ENCODE results near the gene GPR35.
"Not testable (repeated sequence)": the region's sequence is repeated elsewhere in the genome, so short reads cannot be mapped to it uniquely, and the experiment has no call there.

The GPR35 gene

DNA sequence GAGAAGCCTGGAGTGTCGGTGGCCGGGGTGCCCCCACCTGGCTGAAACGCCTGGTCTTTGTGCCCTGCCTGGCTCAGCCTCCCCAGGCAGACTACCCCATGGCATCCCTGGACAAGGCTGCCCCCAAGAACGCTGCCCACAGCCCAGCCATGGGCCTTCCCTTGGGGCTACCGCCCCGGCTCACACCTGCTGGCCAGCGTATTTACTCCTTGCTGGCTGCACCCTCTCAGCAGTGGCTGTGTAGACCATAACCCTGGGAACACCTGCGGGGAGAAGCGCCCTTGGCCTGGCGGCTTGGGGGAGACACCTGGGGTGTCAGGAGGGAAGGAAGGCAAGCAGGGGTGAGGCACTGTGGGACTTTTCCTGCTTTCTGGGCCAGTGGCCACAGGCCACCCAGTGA, 21.4 kb upstream of the GPR35 start:
- DNase-seq, result no peak

DNA sequence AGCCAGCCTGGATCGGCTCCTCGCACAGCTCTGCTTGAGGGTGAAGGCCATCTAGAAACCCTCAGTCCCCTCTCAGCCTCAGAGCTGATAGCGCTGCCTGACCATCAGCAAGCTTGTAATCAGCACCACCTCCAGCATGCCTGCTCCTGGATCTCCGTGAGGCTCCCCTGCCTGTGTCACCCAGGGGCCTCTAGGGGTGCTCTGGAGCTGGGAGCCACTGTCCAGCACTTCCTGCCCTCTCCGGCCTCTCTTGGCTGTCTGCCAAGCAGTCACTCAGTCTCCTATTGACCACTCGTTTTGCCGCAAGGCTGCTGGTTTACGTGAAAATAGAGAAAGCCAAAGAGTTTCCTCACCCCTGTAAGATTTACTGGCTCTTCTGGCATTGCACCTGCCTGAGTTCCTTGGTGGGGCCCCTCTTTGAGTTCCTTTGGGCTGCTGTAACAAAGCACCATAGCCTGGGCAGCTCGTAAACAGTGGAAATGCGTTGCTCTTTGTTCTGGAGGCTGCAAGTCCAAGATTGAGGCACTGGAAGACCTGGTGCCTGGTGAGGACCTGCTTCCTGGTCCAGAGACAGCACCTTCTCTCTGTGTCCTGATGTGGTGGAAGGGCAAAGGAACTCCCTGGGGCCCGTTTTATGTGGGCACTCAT, 20.9 kb upstream of the GPR35 start:
- DNase-seq, result no peak

DNA sequence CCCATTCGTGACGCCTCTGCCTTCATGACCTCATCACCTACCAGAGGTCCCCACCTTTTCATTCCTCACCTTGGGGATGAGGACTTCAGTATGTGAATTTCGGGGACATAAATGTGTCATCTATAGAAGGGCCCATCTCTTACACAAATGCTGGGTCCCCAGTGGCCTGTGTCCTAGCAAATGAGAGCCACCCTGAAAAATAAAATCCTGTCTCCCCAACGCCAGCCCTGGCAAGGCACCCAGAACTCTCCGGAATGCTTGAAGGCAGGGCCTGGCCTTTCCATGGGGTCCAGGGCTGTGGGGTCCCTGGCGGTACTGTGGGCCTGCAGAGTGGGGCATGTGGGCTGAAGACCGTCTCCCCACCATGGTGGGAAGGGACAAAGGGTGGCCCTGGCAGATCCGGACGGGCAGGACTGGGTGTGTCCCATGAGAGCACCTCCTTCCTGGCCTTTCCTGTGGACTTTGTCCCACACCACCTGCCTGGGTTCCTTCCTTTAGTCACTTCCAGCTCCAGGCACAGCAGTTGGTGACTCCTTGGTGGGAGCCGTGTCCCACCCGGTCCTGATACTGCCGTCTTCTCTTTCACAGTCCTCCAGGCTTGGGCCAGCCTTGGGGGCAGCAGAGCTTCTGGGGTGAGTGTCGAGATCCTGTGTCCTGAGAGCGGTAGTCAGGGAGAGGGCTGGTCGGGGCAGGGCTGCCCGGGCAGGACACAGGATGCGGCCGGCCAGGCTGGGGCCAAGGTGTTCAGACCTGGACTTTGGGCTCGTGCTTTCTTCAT, 20.2 kb upstream of the GPR35 start:
- no peak for DNase-seq

DNA sequence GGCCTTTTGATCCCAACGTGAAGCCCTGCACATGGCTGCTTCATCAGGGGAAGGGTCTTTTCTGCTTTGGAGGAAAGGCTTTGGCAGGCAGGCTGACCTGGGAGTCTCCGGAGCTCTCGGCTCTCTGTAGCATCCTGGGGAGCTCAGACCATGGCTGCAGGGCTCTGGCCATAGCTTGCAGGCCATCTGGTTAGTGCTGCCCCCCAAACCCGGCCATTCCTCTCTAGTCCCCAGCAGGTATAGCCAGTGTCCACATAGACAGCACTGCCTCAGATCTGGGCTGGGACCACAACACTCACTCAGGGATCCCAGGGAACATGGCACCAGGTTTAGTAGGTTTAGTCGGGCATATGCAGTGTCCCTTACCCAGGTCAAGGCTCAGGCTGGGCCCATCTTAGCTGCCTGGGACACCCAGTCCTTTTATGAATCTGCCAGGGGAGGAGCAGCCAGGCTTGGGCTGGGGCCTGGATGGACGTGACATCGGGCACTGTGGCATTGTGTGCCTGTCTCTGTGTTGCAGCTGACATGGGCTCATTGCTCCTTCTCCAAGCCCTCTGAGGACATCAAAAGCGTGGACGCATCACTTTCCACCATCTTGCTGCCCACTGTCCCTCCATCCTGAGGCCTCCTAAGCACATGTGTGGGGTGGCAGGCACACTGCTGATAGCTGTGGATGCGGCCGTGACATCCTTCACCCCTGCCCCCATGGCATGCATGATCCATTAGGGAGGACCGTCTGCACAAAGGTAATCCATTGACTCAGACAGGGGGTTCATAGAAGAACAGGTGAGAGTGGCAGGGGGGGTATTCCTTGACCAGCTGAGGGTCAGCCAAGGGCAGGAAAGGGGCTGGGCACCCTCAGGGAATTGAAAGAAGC, 19.2 kb upstream of the GPR35 start:
- DNase-seq, result no peak

DNA sequence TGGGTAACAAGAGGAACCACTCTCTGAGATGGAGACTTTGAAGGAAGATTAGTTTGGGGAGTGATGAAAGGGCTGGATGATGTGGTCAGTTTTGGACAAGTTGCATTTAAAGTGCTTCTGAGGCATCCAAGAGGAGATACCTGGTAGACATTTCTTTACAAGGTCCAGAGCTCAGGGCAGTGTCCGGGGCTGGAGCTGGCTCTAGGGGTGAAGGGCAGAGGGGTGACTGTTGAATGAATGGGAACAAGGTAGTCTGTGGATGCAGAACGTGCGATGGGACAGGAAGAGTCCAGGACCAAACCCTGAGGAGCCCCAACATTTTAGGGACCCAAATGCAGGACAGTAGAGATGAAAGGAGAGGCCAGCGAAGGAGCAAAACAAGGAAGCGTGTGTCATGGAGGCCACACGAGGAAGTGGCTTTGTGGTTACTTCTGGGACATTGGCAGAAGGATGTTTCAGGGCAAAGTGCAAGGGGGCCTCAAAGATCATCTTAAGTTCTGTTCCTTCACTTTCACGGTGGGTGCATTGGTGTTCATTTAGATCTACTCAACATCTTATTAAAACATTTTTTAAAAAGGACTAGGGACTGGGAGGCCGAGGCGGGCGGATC, 13.6 kb upstream of the GPR35 start:
- no peak for DNase-seq

DNA sequence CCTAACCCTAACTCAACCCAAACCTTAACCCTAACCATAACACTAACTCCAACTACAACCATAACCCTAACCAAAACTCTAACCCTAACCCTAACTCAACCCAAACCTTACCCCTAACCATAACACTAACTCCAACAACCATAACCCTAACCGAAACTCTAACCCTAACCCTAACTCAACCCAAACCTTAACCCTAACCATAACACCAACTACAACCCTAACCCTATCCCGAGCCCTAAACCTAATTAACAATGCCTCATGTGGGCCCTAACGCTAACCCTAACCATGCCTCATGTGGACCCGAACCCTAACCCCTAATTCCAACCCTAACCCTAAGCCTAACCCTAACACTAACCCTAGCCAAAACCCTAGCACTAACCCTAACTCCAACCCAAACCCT, 11.5 kb upstream of the GPR35 start:
- DNase-seq, result no peak

DNA sequence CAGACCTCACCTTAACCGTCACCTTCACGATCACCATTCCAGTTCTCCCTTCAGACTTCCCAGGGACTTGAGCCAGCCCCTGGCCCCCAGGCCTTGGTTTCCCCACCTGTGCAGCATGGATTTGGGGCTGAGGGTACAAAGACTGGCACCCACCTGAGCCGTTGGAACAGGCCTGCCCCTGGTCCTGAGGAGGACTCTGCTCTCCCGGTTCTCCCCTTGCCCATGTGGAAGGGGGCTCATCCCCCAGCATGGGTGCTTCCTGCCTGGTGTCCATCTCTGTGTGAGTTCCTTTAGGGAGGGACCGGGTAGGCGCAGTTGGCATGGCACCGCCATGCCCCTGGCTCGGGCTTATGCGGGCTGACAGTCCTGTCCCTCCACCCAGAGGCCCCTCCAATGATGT, 10.9 kb upstream of the GPR35 start:
- DNase-seq, result no peak

DNA sequence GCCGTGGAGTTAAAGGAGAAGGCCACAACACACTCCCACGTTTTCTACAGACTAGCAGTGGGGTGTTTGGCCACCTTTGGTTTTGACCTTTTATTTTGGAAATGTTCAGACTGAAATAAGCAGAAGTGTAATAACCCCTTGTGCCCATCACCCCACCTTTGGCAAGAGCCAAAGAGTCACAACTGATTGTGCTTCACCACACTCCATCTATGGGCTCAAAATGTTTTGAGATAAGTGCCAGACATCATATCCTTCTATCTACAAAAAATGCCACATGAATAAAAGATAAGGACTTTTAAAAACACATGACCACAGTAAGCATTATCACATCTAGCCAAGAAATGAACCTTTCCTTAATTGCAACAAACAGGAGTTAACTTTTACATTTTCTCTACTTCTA, 9.9 kb upstream of the GPR35 start:
- no peak for DNase-seq

DNA sequence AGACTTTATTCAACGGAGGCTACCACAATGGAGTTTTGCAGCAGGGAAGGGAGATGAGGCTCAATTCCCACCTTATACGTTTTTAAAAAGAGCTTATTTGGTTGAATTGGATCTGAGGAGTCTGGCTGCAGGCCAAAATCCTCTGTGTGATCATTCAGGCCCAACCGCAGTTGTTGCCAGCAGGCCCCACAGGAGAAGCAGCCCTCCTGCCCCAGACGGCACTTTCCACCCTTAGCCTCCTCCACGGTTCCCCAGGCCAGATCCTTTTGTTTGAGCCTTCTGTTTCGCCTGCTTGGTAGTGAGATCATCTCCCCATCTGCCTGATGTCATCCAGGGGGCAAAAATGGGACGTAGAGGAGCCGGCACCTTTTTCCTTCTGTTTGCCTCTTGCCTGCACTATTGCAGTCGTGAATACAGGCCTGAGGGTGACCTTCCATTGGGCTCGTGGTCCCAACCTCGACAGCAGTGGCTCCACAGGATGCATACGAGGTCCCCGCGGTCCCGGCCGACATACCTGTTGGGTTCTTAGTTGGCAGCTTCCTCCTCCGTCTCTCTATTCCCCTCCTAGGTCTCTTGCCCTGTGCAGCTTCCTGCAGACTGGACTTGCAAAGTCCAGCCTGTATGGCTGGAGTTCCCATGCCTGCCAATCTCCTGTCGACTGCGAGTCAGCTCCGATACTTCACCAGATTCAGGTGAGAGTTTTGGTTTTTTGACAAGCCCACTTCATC, 9.3 kb upstream of the GPR35 start:
- no peak for DNase-seq

DNA sequence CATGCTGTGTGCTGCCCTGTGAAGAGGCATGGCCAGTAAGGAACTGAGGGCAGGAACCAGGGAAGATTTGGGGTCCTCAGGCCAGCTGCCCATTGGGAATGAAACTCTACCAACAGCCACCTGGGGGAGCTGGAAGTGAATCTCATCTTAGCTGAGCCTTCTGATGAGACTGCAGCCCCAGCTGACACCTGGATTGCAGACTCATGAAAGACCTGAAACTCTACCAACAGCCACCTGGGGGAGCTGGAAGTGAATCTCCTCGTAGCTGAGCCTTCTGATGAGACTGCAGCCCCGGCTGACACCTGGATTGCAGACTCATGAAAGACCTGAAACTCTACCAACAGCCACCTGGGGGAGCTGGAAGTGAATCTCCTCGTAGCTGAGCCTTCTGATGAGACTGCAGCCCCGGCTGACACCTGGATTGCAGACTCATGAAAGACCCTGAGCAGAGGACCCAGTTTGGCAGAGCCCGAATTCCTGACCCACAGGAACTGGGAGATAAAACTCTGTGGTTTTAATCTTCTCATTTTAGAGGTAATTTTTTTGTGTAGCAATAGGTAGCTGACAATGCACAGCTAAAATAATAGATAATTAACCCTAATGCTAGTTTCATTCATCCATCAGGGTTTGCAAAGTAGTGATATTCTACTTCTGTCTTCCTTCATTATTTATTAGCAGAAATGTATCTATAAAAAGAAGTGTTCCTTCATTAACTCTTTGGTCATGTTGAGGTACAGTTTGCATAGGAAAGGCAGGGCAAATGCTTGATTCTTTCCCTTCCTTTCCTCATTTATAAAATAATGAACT, 8.2 kb upstream of the GPR35 start:
- not testable (repeated sequence) for DNase-seq

DNA sequence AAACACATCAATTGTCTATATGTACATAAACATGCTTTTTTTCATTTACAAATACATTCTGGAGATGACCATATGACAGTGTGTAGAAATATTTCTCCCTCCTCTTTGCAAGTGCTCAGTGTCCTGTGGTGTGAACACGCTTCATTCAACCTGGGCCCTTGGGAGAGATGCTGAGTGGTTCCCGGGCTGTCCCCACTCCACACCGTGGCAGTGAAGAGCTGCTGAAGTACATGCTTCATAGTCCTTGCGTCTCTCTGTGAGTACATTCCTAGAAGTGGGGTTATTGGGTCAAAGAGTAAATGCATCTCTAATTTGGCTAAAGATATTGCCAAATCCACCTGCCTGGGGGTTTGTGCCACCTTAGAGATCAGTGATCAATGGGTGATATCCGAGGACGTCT, 6.5 kb upstream of the GPR35 start:
- no peak for DNase-seq

DNA sequence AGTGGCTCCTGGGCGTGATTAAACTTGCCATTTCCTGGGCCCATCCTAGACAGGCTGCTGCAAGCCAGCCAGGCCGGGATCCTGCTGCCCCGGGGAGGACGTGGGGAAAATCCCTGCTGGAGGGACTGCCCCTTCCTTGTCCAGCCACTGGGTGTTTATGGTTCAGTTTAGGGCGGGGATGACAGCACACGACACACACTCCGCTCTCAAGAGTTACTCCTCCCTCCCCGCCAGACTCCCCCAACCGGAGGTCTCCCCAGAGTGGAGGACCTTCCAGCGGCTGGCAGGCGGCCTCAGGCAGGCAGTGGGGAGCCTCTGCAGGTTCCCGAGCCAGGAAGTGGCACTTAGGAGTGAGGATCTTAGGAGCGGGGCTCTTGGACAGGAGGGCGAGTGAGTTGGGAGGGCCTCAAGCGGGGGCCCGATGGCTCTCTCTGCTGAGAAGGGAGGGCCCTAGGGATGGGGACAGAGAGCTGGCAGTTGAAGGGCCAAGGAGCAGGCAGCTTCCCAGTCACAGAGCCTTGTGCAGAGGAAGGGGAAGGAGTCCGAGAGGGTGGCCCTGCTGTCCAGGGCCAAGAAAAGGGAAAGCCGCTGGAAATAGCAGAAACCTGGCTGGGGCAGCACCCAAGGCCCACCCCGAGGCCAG, 5.7 kb upstream of the GPR35 start:
- DNase-seq, result no peak

DNA sequence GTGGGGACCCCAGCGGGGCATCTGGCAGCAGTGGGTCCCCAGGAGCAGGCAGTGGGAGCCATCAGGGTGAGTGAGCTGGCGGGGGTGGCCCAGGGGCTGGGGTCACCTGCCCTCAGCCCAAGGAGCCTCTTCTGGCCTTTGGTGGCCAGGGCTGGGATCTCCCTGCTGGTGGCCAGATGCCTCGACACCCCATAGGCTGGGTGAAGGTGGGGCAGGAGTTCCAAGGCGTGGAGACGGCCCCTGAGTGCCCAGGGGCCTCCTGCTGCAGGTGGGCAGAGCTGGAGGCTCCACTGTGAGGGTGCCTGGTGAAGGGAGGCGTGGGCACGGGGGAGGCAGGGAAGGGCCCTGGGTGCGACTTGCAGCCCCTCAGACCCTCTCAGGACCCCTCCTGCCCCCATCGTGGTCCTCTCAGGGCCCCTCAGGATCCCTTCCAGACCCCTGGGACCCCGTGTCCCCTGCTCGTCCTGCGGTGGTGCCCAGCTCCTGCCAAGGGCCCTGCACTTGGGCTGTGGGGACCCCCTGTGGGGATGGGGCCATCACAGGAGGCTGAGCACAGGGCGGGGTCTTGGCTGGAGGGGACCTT, 5.0 kb upstream of the GPR35 start:
- no peak for DNase-seq

DNA sequence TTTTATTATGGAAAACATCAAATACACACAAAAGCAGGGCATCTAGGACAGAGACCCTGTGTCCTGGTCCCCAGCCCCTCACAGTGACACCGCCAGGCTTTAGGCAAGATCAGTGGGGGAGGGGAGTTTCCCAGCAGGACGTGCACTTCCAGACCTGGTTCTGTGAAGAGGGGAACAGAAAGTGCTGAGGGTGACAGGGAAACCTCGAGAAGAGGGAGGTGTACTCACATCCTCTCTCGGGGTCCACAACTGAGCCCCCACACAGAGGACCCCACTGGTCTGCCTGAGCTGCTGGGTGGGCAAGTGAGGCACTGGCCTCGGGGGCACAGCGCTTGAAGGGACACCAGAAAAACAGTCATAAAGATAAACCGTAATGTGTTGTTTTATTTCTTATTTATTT, 4.4 kb upstream of the GPR35 start:
- no peak for DNase-seq

DNA sequence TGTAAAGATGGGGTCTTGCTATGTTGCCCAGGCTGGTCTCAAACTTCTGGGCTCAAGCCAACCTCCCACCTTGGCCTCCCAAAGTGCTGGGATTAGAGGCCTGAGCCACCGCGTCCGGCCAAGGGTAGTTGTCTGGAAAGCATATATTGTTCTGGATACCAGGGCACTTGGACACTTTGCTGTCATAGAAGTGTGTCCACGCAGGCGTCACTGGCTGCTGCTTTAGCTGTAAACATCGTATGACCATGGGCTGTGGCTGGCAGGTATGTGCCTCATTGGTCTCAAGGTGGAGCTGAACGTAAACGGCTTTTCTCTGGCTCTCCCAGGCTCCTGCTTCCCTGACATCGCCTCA, 3.2 kb upstream of the GPR35 start:
- no peak for DNase-seq

DNA sequence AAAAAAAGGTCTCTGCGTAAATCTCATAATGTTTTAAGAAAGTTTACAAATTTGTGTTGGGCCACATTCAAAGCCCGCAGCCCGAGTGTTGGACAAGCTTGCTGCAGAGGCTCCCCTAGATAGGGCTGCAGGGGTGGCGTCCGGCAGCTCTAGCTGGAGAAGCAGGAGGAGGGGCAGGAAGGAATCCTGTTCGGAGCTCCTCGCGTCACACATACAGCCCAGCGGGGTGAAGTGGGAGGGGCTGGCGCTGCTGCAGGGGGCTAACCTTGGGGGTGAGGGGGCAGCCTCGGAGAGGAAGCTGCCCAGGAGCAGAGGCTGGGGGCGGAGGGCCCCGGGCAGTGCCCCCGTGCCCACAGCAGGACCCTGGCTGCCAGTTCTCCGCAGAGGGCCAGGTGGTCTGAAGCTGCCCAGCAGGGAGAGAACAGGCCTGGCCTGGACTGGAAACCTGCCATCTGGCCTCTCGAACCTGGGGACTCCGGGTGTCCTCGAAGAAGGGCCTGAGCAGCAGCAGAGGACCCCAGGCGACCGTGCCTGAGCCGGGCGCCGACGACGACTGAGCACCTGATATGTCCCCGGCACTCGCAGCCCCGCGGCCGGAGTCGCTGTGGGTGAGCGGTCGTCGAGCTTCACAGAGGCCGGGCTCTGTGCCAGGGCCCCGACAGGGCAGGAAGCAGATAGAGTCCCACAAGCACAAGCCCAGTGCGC, 2.6 kb upstream of the GPR35 start:
- DNase-seq, result peak in 1 of 2 experiments; percentile 13

DNA sequence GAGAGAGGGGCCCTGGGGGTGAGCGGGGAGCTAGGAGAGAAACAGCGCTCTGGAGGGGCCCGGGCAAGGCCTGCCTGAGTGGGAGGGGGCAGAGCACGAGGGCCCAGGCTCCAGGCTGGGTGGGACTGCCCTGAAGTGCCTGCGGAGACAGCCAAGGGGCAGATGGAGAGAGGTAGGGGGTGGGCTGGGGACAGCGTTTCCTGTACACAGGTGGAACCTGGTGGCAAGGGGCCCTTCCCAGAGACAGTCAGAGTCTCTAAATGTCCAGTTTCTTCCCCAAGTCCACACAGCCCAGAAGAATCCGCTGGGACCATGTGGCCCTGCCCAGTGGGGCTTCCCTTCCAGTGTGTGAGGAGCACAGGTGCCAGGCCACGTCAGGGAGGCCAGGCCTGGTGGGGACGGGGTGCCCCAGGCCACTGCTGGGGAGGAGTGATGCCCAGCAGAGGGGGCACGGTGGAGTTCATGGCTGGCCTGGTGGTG, 1.7 kb upstream of the GPR35 start:
- no peak for DNase-seq

DNA sequence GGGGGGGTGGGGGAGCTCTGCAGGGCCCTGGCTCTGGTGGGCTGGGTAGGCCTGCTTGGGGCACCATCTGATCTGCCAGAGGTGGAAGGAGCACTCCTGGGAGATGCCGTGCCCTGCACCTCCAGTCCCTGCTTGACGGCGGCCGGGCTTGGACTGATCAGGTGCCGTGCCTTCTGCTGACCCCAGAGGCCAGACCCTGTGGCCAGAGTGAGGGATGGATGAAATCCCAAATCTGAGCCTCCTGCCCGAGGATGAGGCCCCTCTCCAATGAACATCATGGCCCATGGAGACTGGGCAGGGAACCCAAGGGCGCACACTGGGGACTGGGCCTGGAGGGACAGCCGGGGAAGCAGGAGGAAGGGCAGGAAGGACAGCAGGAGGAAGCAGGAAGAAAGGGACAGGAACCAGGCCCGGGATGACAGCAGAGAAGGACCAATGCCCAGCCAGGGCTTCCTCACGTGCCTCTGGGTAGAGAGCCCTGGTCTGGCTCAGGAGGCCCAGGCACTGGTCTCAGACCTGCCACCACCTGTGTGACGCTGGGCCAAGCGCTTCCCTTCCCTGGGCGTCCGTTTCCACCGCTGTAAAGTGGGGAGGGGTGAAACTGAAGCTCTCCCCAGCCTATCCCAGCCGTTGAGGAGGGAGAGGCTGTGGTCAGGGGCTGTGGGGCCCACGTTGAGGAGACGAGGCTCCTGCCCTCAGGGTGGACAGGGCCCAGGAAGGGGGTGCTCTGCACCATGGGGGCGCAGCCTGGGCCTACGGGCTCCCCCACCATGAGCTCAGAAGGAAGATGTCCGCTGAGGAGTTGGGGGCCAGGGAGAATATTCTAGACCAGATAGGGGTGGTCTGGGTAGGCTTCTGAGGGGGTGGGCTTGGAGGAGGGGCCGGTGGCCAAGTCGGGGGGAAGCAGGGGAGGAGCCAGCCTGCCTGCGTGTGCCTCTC, 1.0 kb upstream of the GPR35 start:
- no peak for DNase-seq

All from NCI-H524 (cell line).